OCI-LY1 (cell line): ENCODE data around the gene ZNF722.

Experiments used
- CTCF ChIP-seq: fragments of 200-600 bp; sonication (generic), shearing (Covaris generic); IDR thresholded peaks from 2 replicates; pipeline ENCODE4 v1.5.1; 2017; ENCODE audit warnings: mild to moderate bottlenecking, antibody characterized with exemption, low read length, moderate library complexity, mixed read lengths
- EZH2 ChIP-seq: fragments of 200-600 bp; sonication (generic), shearing (Covaris generic); IDR thresholded peaks from 2 replicates; pipeline ENCODE4 v1.8.0; 2017; ENCODE audit warnings: borderline replicate concordance, mixed run types, mild to moderate bottlenecking, antibody characterized with exemption, low read length, moderate library complexity, mixed read lengths

GRCh38 chr7:64045301-64046040 is 46.8 kb downstream of the ZNF722 start, which contains the start of gene ZNF727:
- no peak for TF ChIP-seq CTCF
- no peak for TF ChIP-seq EZH2
